UCSD-AML1 (cell line): ENCODE results near the gene MANEAL.

ENCODE experiments used
- DNase-seq: peaks from one replicate; lab custom pipeline; 2025; ENCODE audit not compliant: unreplicated experiment; lab: John Stamatoyannopoulos, UW

The MANEAL gene

GRCh38 chr1:37778654-37779053, 15.0 kb upstream of the MANEAL start:
- no peak for DNase-seq

DNA sequence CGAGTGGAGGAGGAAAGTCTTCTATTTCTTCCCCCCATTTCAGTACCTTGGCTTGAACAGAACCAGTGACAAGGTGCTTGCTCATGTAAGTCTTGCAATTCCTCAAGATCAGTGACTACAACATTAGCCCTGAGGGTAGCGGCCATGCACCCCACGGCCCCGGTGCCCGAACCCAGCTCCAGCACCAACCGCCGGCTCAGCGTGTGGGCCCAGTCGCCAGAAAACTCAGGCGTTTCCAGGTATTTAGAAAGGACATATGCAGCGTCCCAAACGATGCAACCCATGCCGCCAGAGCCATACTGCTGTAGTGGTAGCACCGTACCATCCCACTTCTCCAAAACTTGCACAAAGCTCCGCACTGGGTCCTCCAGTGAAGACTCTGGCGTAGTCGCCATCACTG, 11.2 kb upstream of the MANEAL start:
- DNase-seq, result no peak

- no peak for DNase-seq
Measured at GRCh38 chr1:37792943-37793686, 532 bp upstream of the MANEAL start.

GRCh38 chr1:37794372-37795339, 1.0 kb downstream of the MANEAL start:
- no peak for DNase-seq

GRCh38 chr1:37795340-37796125, 1.9 kb downstream of the MANEAL start:
- peak; percentile 40 for DNase-seq

- DNase-seq, result no peak
Measured at GRCh38 chr1:37797750-37798345, 4.2 kb downstream of the MANEAL start.

- no peak for DNase-seq
Measured at GRCh38 chr1:37802439-37802838, 8.8 kb downstream of the MANEAL start.

DNA sequence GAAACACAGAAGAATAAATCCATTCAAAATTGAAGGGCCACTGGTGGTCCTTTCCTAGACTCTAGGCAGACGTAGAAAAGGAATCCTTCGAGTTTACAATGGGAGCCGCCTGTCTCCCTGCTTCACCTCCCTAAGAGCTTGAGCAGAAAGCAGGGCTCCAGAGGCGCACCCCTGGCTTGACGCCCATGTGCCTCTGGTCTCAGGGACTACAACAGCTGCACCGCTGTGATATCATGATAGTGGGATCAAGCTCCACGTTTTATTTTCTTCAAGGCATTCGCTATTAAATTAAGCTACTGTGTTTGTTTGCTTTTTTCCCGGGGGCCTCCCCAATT, 13.5 kb downstream of the MANEAL start:
- DNase-seq, result no peak

GRCh38 chr1:37807555-37808368, 14.1 kb downstream of the MANEAL start, which contains the start of the genes C1orf122 and YRDC:
TSS of gene C1orf122 (plus strand) at chr1:37807790. CDS start at chr1:37808405, 615 bp downstream.
TSS of gene YRDC (minus strand) at chr1:37808208. CDS start at chr1:37808180, 28 bp downstream.
- peak; percentile 94 for DNase-seq

- peak; percentile 83 for DNase-seq
Measured at GRCh38 chr1:37808369-37809319, 15.0 kb downstream of the MANEAL start.

GRCh38 chr1:37809942-37810341, 16.3 kb downstream of the MANEAL start:
- DNase-seq, result no peak

DNA sequence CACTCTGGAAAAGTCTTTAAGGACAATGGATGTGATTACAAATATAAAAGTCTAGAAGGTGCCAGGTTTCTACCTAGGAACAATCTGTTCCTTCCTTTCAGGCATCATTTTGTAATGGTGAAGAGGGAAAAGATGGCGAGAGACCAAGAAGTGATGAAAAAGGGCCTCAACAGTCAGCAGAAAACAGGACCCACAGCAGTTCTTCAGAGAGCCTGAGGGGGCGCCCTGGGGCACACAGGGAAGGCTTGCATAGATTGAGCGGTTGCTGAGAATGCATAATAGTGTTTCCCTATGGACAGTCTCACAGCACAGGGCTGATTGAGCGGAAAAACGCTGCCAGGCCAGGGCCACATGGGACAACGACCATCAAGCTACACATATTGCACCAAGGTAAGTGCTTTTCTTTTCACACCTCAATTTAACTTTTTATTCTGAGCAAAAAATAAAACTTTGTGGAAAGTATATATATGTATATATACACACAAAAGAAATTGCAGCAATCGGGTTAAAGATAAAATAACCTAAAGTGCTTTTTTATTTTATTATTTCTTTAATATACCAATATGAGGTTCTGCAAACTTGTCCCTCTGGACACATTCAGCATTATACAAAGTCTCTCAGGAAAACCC, 17.5 kb downstream of the MANEAL start:
- DNase-seq, result peak; percentile 74

DNA sequence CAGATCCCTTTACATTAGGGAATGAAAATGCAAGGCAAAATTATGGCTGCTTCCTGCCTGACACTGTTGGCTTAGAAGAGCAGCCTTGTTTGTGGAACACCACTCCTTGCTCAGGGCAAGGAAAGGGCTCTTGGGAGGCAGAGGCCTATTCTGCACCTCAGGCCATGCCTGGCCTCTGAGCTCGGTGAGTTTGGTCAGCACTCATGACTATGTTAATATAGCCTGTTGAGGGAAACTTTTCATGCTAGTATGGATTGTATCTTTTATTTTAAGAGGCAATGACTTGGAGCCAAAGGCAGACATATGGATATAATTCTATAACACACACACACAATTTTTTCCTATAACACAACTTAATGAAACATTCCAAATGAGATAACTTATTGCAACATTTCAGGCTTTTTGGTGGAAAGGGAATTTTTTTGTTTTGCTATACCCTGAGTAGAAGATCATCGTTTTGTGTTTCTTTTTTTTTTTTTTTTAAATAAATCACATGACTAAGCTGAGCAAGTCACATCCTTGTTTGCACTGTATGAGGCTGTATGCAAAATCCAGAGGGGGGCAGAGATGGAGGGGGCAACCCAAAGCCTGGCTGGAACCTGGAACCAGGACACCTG, 20.0 kb downstream of the MANEAL start:
- DNase-seq, result no peak

GRCh38 chr1:37814252-37814651, 20.6 kb downstream of the MANEAL start:
- DNase-seq, result no peak

DNA sequence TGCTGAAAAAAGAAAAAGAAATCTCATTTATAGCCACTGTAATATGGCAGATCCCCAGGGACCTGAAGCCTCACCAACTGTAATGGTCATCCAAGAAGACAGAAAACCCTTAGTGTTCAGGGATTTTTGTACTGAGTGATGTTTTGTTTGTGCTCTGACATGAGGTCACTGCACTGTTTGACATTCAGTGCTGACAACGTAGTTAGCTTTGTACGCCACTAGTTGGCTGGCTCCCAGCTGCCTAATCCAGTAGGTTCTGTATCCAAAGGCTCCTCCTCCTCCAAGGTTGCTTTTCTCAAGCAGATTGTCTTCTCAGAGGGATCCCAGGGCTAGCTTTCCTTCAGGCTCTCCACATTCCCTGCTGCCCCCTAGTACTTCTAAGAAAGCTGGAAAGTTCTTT, 23.8 kb downstream of the MANEAL start:
- no peak for DNase-seq

DNA sequence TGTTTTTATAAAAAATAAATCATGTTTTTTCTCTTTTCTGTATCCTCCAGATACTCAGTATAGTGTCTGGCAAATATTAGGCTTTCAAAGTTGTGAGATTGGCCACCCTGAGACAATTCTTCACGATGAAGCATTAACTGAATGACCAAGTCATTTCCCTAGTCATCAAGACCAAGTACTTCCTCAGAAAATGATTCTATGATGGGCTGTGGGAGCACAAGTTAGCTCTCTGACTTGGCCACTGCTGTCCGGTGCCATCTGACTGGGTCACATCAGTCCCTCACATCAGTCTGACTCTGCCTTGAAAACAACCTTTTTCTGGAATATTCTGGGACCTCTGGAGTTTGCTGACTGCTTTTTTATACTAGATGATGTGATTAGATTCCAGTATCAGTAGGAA, 27.8 kb downstream of the MANEAL start:
- DNase-seq, result no peak

DNA sequence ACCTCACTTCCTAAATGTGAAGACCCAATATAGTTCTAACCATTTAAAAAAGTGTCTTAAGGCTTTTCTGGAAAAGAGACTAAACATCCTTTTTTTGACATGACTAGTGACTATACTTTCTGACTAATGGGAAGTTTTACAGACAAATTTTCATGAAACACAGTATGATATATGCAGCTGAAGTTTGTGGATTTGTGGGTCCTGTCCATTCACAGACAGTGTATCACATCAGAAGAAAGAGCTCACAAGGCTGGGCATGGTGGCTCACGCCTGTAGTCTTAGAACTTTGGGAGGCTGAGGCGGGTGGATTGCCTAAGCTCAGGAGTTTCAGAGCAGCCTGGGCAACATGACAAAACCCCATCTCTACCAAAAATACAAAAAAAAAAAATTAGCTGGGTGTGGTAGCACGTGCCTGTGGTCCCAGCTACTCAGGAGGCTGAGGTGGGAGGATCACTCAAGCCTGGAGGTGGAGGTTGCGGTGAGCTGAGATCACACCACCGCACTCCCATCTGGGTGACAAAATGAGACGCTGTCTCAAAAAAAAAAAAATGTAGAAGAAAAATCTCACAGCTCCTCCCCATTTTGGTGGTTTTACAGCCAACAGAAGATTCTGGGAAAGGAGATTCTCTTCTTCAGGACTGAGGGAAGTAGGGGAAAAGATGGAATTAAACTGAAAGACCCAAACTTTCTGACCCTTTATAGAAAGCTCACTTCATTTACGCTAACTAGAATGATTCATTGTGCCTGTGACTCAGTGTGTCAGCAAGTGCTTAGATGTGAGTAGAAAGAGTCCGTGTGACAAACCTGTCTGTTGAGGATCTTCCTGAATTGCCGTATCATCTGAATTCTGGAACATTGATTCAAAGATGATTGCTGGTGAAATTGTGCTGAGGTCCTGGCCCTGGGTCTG, 29.5 kb downstream of the MANEAL start:
- DNase-seq, result no peak
